A549 treated with GW870086 at 1 μM for 4 hours (cell line): Measurements from ENCODE around the gene BIN2. TPM values are rescaled to one million over a fixed set of nuclear protein-coding genes. Genes with fewer than 3 reads are reported as not detected.

Experiments
- total RNA-seq: library from RNA; stranded (reverse); fragments of 200-300 nt; extraction: Qiagen RNA extraction; gene quantifications from 5 replicates; pipeline ENCODE4 v1.2.3, GENCODE V29; 2022; ENCODE audit warnings: low read depth

Gene BIN2
- total RNA-seq, result 0.14 to 0.18 TPM (median 0.17 TPM) in 3 of 5 replicates, not detected in the others

GRCh38 chr12:51323966-51324895 lies at the start of gene BIN2:
Gene BIN2, minus strand, starts transcription at chr12:51324174. Its CDS starts 72 bp downstream, at chr12:51324102.

DNA sequence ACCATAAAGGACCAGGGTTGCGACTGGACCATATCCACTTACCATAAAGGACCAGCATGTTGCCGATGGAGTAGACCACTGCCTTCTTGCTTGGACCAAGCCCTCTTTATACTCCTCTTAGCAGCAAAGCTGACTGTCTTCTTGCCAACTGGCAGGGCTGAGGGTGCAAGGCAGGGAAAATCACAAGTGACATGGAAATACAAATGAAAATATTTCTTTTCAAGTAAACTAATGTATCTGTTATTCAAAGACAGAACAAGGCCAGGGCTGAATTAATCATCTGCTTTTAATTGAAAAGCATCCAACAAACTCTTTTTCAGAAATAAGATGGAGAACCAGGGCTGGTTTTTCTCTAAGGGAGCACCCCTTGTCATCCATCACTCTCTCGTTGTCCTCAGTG lies 22.6 kb upstream of the BIN2 start, which contains the start of gene CELA1:
TSS of gene CELA1 (minus strand) at position 99 of the 400 bp plus-strand sequence. CDS start at position 58, 41 bp downstream.

GRCh38 chr12:51270067-51270950 lies 53.7 kb downstream of the BIN2 start, which contains the start of gene SMAGP:
Gene SMAGP, minus strand, starts transcription at chr12:51270415. Its CDS starts 1,137 bp downstream, at chr12:51269278.

GRCh38 chr12:51238510-51239334 lies 85.3 kb downstream of the BIN2 start, which contains the start of gene DAZAP2:
Gene DAZAP2, plus strand, starts transcription at chr12:51238826. Its CDS starts 82 bp downstream, at chr12:51238908.

Other genes starting within 250 kb of the BIN2 start
- 10.7 to 14.2 TPM (median 13.1 TPM) in 5 replicates for gene CSRNP2, start 240.6 kb downstream of the BIN2 start, total RNA-seq
- 18.0 to 21.3 TPM (median 20.3 TPM) in 5 replicates for gene TFCP2, start 151.0 kb downstream of the BIN2 start, total RNA-seq
- 1.2 to 2.8 TPM (median 2.1 TPM) in 5 replicates for gene POU6F1, start 106.1 kb downstream of the BIN2 start, total RNA-seq
- gene DAZAP2, start 85.3 kb downstream of the BIN2 start, total RNA-seq, result 302 to 342 TPM (median 331 TPM) in 5 replicates
- gene SMAGP, start 53.8 kb downstream of the BIN2 start, total RNA-seq, result 27.0 to 32.8 TPM (median 31.8 TPM) in 5 replicates
- gene CELA1, start 22.5 kb upstream of the BIN2 start, total RNA-seq, result not detected in 5 replicates
- 2.8 to 3.7 TPM (median 3.4 TPM) in 5 replicates for gene GALNT6, start 67.2 kb upstream of the BIN2 start, total RNA-seq
- gene SLC4A8, start 100.7 kb upstream of the BIN2 start, total RNA-seq, result 0.67 to 2.7 TPM (median 1.3 TPM) in 5 replicates